CD4-positive, alpha-beta T cell treated with Interleukin-10 for 1 hour (primary cell): Measurements from ENCODE around the gene FAHD1.

Experiments
- DNase-seq: peaks from one replicate; pipeline ENCODE4 v3.0.0-alpha.2; 2020

FAHD1 gene

GRCh38 chr16:1818204-1818872 lies 8.7 kb upstream of the FAHD1 start:
- DNase-seq, result no peak

GRCh38 chr16:1818873-1819525 lies 8.0 kb upstream of the FAHD1 start:
- no peak for DNase-seq

GRCh38 chr16:1819611-1820010 lies 7.4 kb upstream of the FAHD1 start:
- DNase-seq, result no peak

DNA sequence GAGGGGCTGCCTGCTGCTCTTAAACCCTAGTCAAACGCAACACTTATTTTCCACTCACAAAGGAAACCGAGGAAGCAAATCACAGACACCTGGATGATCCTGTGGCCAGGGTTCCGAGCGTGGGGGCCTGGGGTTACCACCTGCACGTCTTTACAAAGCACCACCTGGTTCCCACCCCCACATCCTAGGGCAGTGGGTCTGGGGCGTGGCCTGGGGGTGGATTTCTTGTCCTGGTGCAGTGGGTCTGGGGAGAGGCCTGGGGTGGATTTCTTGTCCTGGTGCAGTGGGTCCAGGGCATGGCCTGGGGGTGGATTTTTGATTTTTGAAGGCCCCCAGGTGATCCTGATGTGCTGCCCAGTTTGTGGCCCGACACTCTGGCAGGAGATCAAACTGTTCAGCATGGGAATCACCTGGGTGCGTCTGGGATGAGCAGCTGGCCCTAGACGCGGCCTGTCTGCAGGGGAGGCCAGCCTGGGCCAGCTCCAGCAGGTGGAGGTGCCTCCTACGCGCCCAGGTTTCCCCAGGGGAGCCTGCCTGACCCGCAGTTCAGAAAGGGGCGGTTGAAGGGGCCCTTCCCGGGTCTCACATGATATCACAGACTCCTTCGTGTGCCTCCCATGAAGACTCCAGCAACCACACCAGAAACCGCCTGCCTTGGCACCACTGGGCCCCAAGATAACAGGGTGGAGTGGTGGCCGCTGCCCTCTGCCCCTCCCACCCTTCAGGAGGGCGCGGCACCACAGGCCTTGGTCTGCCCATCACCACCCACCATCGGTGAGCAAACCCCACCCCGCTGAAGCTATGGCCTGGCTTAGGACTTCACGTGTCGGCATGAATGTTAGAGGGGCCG lies 6.7 kb upstream of the FAHD1 start:
- no peak for DNase-seq

DNA sequence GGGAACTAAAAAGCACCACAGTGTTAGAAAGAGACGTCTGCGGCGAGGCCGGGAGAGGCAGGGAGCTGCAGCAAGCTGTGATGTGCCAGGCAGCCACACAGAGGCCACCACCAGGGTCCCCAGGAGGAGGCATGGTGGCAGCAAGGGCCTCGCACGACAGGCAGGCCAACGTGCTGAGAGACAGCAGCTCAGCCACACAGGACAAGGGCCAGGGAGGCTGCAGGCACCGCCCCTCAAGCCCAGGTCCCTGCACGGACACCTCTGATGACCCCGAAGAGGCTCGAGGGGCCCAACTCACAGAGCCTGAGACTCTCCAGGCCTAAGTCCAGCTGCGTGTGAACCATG lies 6.1 kb upstream of the FAHD1 start:
- DNase-seq, result no peak

DNA sequence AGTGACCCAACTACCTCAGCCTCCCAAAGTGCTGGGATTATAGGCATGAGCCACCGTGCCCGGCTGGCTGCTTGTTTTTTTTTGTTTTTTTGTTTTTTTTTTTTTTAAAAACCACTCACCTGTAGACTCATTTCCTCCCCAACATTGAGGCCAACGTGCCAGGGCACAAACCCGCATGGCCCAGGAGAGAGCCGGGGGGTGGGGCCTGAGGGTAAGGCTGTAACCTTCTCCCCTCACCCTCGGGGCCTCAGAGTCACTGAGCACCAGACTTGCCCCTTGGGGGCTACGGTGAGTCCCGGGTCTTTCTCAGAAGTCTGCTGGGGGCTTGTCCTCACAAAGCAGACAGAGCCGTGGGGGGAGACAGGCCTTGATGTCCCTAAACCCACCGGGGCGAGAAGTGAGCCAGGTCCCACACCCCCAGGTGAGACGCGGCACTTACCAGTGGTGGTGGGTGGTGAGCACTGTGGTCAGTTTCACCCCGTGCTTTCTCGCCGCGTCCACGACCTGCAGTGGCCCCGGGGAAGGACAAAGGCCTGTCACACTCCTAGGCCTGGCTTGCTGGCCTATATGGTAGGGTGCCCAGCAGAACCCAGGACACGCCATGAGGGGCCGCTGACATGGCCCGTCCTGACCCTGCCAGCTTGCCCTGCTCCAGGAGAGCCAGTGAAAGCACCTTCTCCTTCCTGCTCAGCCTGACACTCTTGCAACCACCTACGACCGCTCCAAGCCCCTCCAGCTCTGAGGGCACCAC lies 5.0 kb upstream of the FAHD1 start:
- DNase-seq, result no peak

GRCh38 chr16:1822801-1823200 lies 4.2 kb upstream of the FAHD1 start:
- DNase-seq, result no peak

- no peak for DNase-seq
Measured at GRCh38 chr16:1823821-1824220, 3.2 kb upstream of the FAHD1 start.

GRCh38 chr16:1825381-1825863 lies 1.6 kb upstream of the FAHD1 start:
- DNase-seq, result no peak

GRCh38 chr16:1825864-1826690 lies 929 bp upstream of the FAHD1 start:
- peak; percentile 36 for DNase-seq

- no peak for DNase-seq
Measured at GRCh38 chr16:1828645-1829410, 1.8 kb downstream of the FAHD1 start.

- no peak for DNase-seq
Measured at GRCh38 chr16:1830213-1830612, 3.2 kb downstream of the FAHD1 start.

- no peak for DNase-seq
Measured at GRCh38 chr16:1831186-1832075, 4.4 kb downstream of the FAHD1 start.

GRCh38 chr16:1832838-1833454 lies 5.9 kb downstream of the FAHD1 start:
- no peak for DNase-seq

- no peak for DNase-seq
Measured at GRCh38 chr16:1834096-1834495, 7.1 kb downstream of the FAHD1 start.

DNA sequence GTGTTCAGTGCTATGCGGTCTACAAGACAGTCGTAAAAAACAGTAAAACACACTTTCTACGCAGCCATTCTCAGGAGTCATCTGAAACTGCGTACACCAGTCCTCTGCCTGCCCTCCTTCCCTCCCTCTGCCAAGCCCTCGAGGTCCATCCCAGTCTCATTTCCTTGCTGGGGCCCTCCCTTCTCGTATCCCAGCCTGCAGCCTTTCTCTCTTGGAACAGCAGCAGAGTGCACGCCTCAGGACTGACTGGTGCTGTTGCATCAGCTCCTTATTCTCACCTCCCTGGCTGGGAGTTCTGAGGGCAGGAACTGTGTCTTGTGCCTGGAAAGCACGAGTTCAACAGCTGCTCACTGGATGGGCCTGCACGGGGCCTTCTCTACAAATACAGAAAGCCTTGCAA lies 12.5 kb downstream of the FAHD1 start:
- DNase-seq, result no peak

DNA sequence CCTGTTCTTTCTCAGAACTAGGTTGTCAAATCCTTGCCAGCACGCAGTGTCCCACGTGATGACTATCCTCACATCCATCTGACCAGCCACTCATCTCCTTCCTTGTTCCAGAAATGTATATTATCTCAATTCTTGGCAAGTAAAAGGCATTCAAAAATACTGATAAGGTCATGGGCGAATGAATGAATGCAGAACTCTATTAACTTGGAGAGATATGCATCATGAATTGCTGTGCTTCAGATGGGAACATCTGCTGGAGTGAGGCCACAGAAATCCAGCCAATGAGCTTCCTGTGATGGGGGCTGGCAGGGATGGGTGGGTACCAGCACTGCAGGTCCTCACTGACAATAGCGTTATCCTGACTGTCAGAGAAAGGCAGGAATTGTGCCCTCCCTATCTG lies 19.0 kb downstream of the FAHD1 start:
- no peak for DNase-seq

DNA sequence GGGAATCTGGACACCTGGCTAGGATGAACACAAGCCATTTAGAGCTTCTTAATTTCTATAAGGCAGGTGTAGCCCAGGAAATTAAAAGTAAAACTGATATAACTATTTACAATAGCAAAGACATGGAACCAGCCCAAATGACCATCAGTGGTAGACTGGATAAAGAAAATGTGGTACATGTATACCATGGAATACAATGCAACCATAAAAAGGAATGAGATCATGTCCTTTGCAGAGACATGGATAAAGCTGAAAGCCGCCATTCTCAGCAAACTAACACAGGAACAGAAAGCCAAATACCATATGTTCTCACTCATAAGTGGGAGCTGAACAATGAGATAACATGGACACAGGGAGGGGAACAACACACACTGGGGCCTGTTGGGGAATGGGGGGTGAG lies 19.4 kb downstream of the FAHD1 start:
- no peak for DNase-seq

- DNase-seq, result no peak
Measured at GRCh38 chr16:1850981-1851380, 24.0 kb downstream of the FAHD1 start.

GRCh38 chr16:1851793-1852192 lies 24.8 kb downstream of the FAHD1 start:
- DNase-seq, result no peak
